Natural killer cell treated with Interleukin-12 subunit alpha and Interleukin-12 subunit beta and Interleukin-15 and Interleukin-18, amount 100 ng/mL, for 72 hours (primary cell): Measurements from ENCODE around the gene PDE9A. TPM values are rescaled to one million over a fixed set of nuclear protein-coding genes. Genes with fewer than 3 reads are reported as not detected.
"Not testable (repeated sequence)": the region's sequence is repeated elsewhere in the genome, so short reads cannot be mapped to it uniquely, and the experiment has no call there.

Source experiments
- ATAC-seq, 2 donors: fragments of 150-1000 bp; cut with Tn5 transposase in 1 of 2; sonication (Bioruptor Pico), chemical (Tn5 transposase) in 1 of 2; 2 replicates each; pipeline ENCODE4 v1.10.0; 2021
- DNase-seq: peaks from one replicate; pipeline ENCODE4 v3.0.0; 2022; ENCODE audit warnings: low spot score
- H3K27ac Mint-ChIP-seq, 2 donors: 1 replicate in 1 of 2; 2 replicates in 1 of 2; pipeline ENCODE4 v1.8.0; 2022; ENCODE audit warnings: mixed read lengths in 2 of 2, mild to moderate bottlenecking in 1 of 2, moderate library complexity in 1 of 2
- H3K27me3 Mint-ChIP-seq, 2 donors: 1 replicate in 1 of 2; 2 replicates in 1 of 2; pipeline ENCODE4 v1.8.0; 2022; ENCODE audit warnings: mixed read lengths in 2 of 2
- H3K36me3 Mint-ChIP-seq: one replicate; pipeline ENCODE4 v1.8.0; 2022; ENCODE audit warnings: mixed read lengths
- H3K4me1 Mint-ChIP-seq, 2 donors: 1 replicate in 1 of 2; 2 replicates in 1 of 2; pipeline ENCODE4 v1.8.0; 2022; ENCODE audit warnings: low read depth in 2 of 2, mixed read lengths in 2 of 2, mild to moderate bottlenecking in 1 of 2
- H3K4me3 Mint-ChIP-seq: one replicate; pipeline ENCODE4 v1.8.0; 2022; ENCODE audit warnings: mixed read lengths
- H3K9me3 Mint-ChIP-seq: 2 replicates; pipeline ENCODE4 v1.8.0; 2022; ENCODE audit warnings: mixed read lengths
- total RNA-seq, 2 donors: library from RNA; stranded (reverse); gene quantifications; one replicate each; pipeline ENCODE4 v1.2.3, GENCODE V29; 2022

The PDE9A gene
- 1 to 10 TPM; 1.4 to 2.2 TPM for total RNA-seq

- H3K27ac Mint-ChIP-seq, result peak within 1 kb of the TSS in 1 of 2 donors; percentile 53
- no peaks in the 10 kb centered on the region for H3K36me3 Mint-ChIP-seq
- ATAC-seq (peak in 1 of 2 donors; percentile 54), DNase-seq (no peak)
- no peaks in the 10 kb centered on the region for H3K9me3 Mint-ChIP-seq
- peaks cover 6 to 18% of the 10 kb centered on the region in 2 donors for H3K4me1 Mint-ChIP-seq
- H3K4me3 Mint-ChIP-seq, result peak within 1 kb of the TSS; percentile 65
- H3K27me3 Mint-ChIP-seq, result peaks cover 24 to 30% of the 10 kb centered on the region in 2 donors
Measured at GRCh38 chr21:42653231-42654061, at the start of gene PDE9A. TSS of gene PDE9A (plus strand) at chr21:42653621. CDS start at chr21:42653815, 194 bp downstream.

- Mint-ChIP-seq H3K27me3 (peaks cover 4 to 16% of the 10 kb centered on the region in 2 donors), H3K9me3 (peaks cover 9% of the 10 kb centered on the region), H3K4me1 (peaks cover 10 to 14% of the 10 kb centered on the region in 2 donors), H3K4me3 (no peak overlapping the region), H3K27ac (no peak overlapping the region), H3K36me3 (peaks cover 6% of the 10 kb centered on the region)
- ATAC-seq (no peak), DNase-seq (no peak)
Measured at GRCh38 chr21:42607102-42607501, 46.3 kb upstream of the PDE9A start.

GRCh38 chr21:42607525-42608102 is 45.8 kb upstream of the PDE9A start:
- peaks cover 4 to 14% of the 10 kb centered on the region in 2 donors for H3K27me3 Mint-ChIP-seq

GRCh38 chr21:42608446-42608845 is 45.0 kb upstream of the PDE9A start:
- Mint-ChIP-seq H3K27ac (no peak overlapping the region), H3K27me3 (peaks cover 5 to 9% of the 10 kb centered on the region in 2 donors), H3K9me3 (peaks cover 9% of the 10 kb centered on the region), H3K4me3 (no peak overlapping the region), H3K4me1 (peaks cover 10 to 15% of the 10 kb centered on the region in 2 donors), H3K36me3 (peaks cover 6% of the 10 kb centered on the region)
- ATAC-seq (no peak), DNase-seq (no peak)

More at GRCh38 chr21:42607525-42608102, 45.8 kb upstream of the PDE9A start:
- no peak for ATAC-seq
- H3K27ac Mint-ChIP-seq, result no peak overlapping the region
- H3K36me3 Mint-ChIP-seq, result peaks cover 6% of the 10 kb centered on the region
- peaks cover 9% of the 10 kb centered on the region for H3K9me3 Mint-ChIP-seq
- peaks cover 10 to 14% of the 10 kb centered on the region in 2 donors for H3K4me1 Mint-ChIP-seq
- no peak for DNase-seq
- H3K4me3 Mint-ChIP-seq, result no peak overlapping the region

DNA sequence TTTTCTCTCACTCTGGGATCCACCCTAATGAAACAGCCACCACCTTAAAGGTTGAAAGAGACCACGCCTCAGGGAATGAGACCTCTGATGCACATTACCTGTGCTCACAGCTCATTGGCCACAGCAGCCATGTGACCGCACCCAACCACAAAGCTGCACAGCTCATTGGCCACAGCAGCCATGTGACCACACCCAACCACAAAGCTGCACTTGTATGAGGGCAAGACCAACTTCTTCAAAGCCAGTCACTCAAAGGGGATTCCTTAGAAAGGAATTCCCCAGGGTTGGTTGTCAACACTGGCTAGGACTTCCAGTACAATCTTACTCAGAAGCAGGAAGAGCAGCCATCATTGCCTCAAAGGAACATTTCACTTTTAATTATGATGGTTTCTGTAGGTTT is 43.6 kb upstream of the PDE9A start:
- peaks cover 0 to 5% of the 10 kb centered on the region in 2 donors for H3K27me3 Mint-ChIP-seq
- peaks cover 6% of the 10 kb centered on the region for H3K36me3 Mint-ChIP-seq
- peak; percentile 80 for DNase-seq
- H3K27ac Mint-ChIP-seq, result peak overlapping the region in 1 of 2 donors; percentile 1
- ATAC-seq, result peak; percentile 78 to 94
- H3K4me3 Mint-ChIP-seq, result no peak overlapping the region
- peaks cover 10 to 17% of the 10 kb centered on the region in 2 donors for H3K4me1 Mint-ChIP-seq
- H3K9me3 Mint-ChIP-seq, result peaks cover 9% of the 10 kb centered on the region

DNA sequence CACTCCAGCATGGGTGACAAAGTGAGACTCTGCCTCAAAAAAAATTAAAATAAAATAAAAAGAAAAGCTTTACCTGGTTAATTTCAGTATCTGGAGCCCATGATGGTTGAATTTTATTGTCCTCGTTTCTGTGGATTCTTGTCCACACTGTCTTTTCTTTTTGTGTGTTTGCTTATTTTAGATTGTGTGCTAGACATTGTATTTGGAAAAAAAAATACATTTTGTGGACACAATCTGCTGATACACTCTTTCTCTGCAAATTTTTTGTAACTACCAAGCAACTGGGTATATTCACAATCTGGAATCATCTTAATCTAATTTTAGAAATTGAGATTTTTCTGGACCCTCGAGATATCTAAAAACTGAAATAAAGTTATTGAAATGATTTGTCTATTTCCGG is 41.6 kb upstream of the PDE9A start:
- DNase-seq (no peak), ATAC-seq (no peak)
- Mint-ChIP-seq H3K9me3 (no peaks in the 10 kb centered on the region), H3K27me3 (peaks cover 0 to 3% of the 10 kb centered on the region in 2 donors), H3K4me1 (peaks cover 10 to 19% of the 10 kb centered on the region in 2 donors), H3K4me3 (no peak overlapping the region), H3K27ac (no peak overlapping the region), H3K36me3 (no peaks in the 10 kb centered on the region)

GRCh38 chr21:42612390-42612789 is 41.0 kb upstream of the PDE9A start:
- ATAC-seq, result no peak
- no peaks in the 10 kb centered on the region for H3K36me3 Mint-ChIP-seq
- DNase-seq, result no peak
- H3K9me3 Mint-ChIP-seq, result no peaks in the 10 kb centered on the region
- H3K27ac Mint-ChIP-seq, result peak overlapping the region in 1 of 2 donors; percentile 34
- peaks cover 10 to 20% of the 10 kb centered on the region in 2 donors for H3K4me1 Mint-ChIP-seq
- no peak overlapping the region for H3K4me3 Mint-ChIP-seq
- peaks cover 0 to 3% of the 10 kb centered on the region in 2 donors for H3K27me3 Mint-ChIP-seq

GRCh38 chr21:42613756-42614155 is 39.7 kb upstream of the PDE9A start:
- H3K9me3 Mint-ChIP-seq, result no peaks in the 10 kb centered on the region
- peaks cover 5 to 7% of the 10 kb centered on the region in 2 donors for H3K27me3 Mint-ChIP-seq
- ATAC-seq (no peak), DNase-seq (no peak)
- H3K27ac Mint-ChIP-seq, result peak overlapping the region in 1 of 2 donors; percentile 34
- H3K4me3 Mint-ChIP-seq, result no peak overlapping the region
- H3K4me1 Mint-ChIP-seq, result peaks cover 10 to 20% of the 10 kb centered on the region in 2 donors
- H3K36me3 Mint-ChIP-seq, result no peaks in the 10 kb centered on the region

GRCh38 chr21:42614396-42614795 is 39.0 kb upstream of the PDE9A start:
- H3K4me1 Mint-ChIP-seq, result peaks cover 10 to 15% of the 10 kb centered on the region in 2 donors

DNA sequence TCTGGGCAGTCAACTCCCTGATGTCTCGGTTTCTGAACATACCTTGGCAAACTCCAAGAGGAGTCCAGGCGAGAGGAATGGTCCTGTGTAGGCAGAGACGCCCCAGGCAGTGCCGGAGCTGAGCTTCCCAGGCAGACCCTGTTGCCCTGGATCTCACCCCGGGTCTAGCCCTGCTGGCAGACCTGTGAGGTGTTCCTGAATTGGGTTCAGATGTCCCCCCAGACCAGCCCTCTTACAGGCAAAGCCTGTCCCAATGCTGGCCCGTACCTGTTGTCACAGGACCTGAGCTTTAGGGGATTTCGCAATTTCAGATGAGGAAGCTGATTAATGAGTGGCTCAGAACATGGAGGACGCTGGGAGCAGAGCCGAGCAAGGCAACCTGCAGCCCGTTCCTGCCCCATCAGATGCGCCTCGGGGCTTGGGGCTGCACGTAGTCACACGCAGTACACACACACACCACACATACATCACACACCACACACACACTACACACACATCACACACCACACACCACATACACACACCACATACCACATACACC is 38.5 kb upstream of the PDE9A start:
- no peak overlapping the region for H3K27ac Mint-ChIP-seq
- ATAC-seq, result peak; percentile 73 to 76
- peaks cover 7 to 13% of the 10 kb centered on the region in 2 donors for H3K27me3 Mint-ChIP-seq
- no peaks in the 10 kb centered on the region for H3K9me3 Mint-ChIP-seq
- H3K4me1 Mint-ChIP-seq, result peaks cover 7 to 11% of the 10 kb centered on the region in 2 donors
- no peak for DNase-seq
- no peaks in the 10 kb centered on the region for H3K36me3 Mint-ChIP-seq
- no peak overlapping the region for H3K4me3 Mint-ChIP-seq

More at GRCh38 chr21:42614396-42614795, 39.0 kb upstream of the PDE9A start:
- no peak overlapping the region for H3K27ac Mint-ChIP-seq
- no peak overlapping the region for H3K4me3 Mint-ChIP-seq
- H3K27me3 Mint-ChIP-seq, result peaks cover 7 to 11% of the 10 kb centered on the region in 2 donors
- DNase-seq, result no peak
- no peaks in the 10 kb centered on the region for H3K9me3 Mint-ChIP-seq
- ATAC-seq, result no peak
- H3K36me3 Mint-ChIP-seq, result no peaks in the 10 kb centered on the region

GRCh38 chr21:42615377-42615776 is 38.0 kb upstream of the PDE9A start:
- not testable (repeated sequence) for H3K27ac Mint-ChIP-seq

DNA sequence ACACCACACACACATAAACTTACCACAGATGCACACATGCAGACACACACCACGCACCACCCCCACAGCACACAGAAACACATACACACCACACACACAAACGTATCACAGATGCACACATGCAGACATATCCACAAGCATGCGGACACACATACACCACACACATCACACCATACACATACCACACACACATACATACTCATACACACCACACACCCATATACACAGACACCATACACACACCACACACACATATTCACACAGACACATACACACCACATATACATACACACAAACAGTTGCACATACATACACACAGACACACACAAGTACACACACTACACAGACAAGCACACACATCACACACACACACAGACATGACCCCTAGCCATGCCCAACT is 37.5 kb upstream of the PDE9A start:
- ATAC-seq, result no peak

More at GRCh38 chr21:42615377-42615776, 38.0 kb upstream of the PDE9A start:
- H3K9me3 Mint-ChIP-seq, DNase-seq, H3K4me1 Mint-ChIP-seq, ATAC-seq, H3K4me3 Mint-ChIP-seq, H3K36me3 Mint-ChIP-seq: not testable (repeated sequence)
- peaks cover 7 to 13% of the 10 kb centered on the region in 2 donors for H3K27me3 Mint-ChIP-seq

GRCh38 chr21:42616446-42616845 is 37.0 kb upstream of the PDE9A start:
- peaks cover 0 to 6% of the 10 kb centered on the region in 2 donors for H3K4me1 Mint-ChIP-seq
- H3K9me3 Mint-ChIP-seq, result no peaks in the 10 kb centered on the region
- no peak for ATAC-seq

More for the DNA sequence above, 37.5 kb upstream of the PDE9A start:
- H3K27me3 Mint-ChIP-seq, result peaks cover 8 to 13% of the 10 kb centered on the region in 2 donors
- no peak overlapping the region for H3K4me3 Mint-ChIP-seq
- H3K27ac Mint-ChIP-seq, result no peak overlapping the region
- peaks cover 0 to 6% of the 10 kb centered on the region in 2 donors for H3K4me1 Mint-ChIP-seq
- H3K9me3 Mint-ChIP-seq, result no peaks in the 10 kb centered on the region
- H3K36me3 Mint-ChIP-seq, result no peaks in the 10 kb centered on the region
- DNase-seq, result no peak

More at GRCh38 chr21:42616446-42616845, 37.0 kb upstream of the PDE9A start:
- H3K4me3 Mint-ChIP-seq, result no peak overlapping the region
- H3K36me3 Mint-ChIP-seq, result no peaks in the 10 kb centered on the region
- no peak overlapping the region for H3K27ac Mint-ChIP-seq
- DNase-seq, result no peak
- peaks cover 9 to 13% of the 10 kb centered on the region in 2 donors for H3K27me3 Mint-ChIP-seq
